ENCODE results near the gene PDE1A.

The PDE1A gene

GRCh38 chr2:182242609-182243008, 184.2 kb downstream of the PDE1A start:
- H3K36me3 ChIP-seq (ENCODE audit: control insufficient read depth, insufficient read depth, low read length) = no peaks in the 10 kb centered on the region
- no peak for TF ChIP-seq CTCF (IDR thresholded peaks at IDR 0.05)
- H3K4me1 ChIP-seq = no peaks in the 10 kb centered on the region
- no peak overlapping the region for H2AFZ ChIP-seq
- no peak overlapping the region for H3K9ac ChIP-seq
- no peak overlapping the region for H3K4me2 ChIP-seq (ENCODE audit: low read length)
- no peaks in the 10 kb centered on the region for H3K9me3 ChIP-seq (ENCODE audit: control insufficient read depth, low read length)
- H3K4me3 ChIP-seq (ENCODE audit: low read depth, low read length) = no peak overlapping the region
- H3K27me3 ChIP-seq (ENCODE audit: control insufficient read depth, insufficient read depth, low read length) = no peaks in the 10 kb centered on the region
- no peaks in the 10 kb centered on the region for H3K79me2 ChIP-seq
- no peak overlapping the region for H3K27ac ChIP-seq

- H3K9me3 ChIP-seq (ENCODE audit: control insufficient read depth, low read length) = no peaks in the 10 kb centered on the region
- H3K27ac ChIP-seq = no peak overlapping the region
- H3K36me3 ChIP-seq (ENCODE audit: control insufficient read depth, insufficient read depth, low read length) = no peaks in the 10 kb centered on the region
- no peak overlapping the region for H2AFZ ChIP-seq
- H3K79me2 ChIP-seq = no peaks in the 10 kb centered on the region
- H3K27me3 ChIP-seq (ENCODE audit: control insufficient read depth, insufficient read depth, low read length) = no peaks in the 10 kb centered on the region
- no peaks in the 10 kb centered on the region for H3K4me1 ChIP-seq
- no peak for TF ChIP-seq CTCF (IDR thresholded peaks at IDR 0.05)
- H3K4me2 ChIP-seq (ENCODE audit: low read length) = no peak overlapping the region
- H3K4me3 ChIP-seq (ENCODE audit: low read depth, low read length) = no peak overlapping the region
- H3K9ac ChIP-seq = no peak overlapping the region
Observed at GRCh38 chr2:182241936-182242335, 184.9 kb downstream of the PDE1A start.

GRCh38 chr2:182240862-182241371, 185.9 kb downstream of the PDE1A start:
- Histone ChIP-seq H3K79me2 (no peaks in the 10 kb centered on the region), H3K9me3 (ENCODE audit: control insufficient read depth, low read length) (no peaks in the 10 kb centered on the region), H3K4me3 (ENCODE audit: low read depth, low read length) (no peak overlapping the region), H3K36me3 (ENCODE audit: control insufficient read depth, insufficient read depth, low read length) (no peaks in the 10 kb centered on the region), H3K27ac (no peak overlapping the region), H3K4me1 (no peaks in the 10 kb centered on the region), H3K4me2 (ENCODE audit: low read length) (no peak overlapping the region), H3K9ac (no peak overlapping the region), H2AFZ (peak overlapping the region; percentile 43), H3K27me3 (ENCODE audit: control insufficient read depth, insufficient read depth, low read length) (no peaks in the 10 kb centered on the region)
- TF ChIP-seq CTCF (IDR thresholded peaks at IDR 0.05) = peak; percentile 25

- Histone ChIP-seq H3K4me3 (ENCODE audit: low read depth, low read length) (no peak overlapping the region), H3K9me3 (ENCODE audit: control insufficient read depth, low read length) (no peaks in the 10 kb centered on the region)
Observed at GRCh38 chr2:182230561-182230960, 196.3 kb downstream of the PDE1A start.

More at GRCh38 chr2:182230561-182230960, 196.3 kb downstream of the PDE1A start:
- Histone ChIP-seq H3K27ac (no peak overlapping the region), H3K4me2 (ENCODE audit: low read length) (no peak overlapping the region), H3K27me3 (ENCODE audit: control insufficient read depth, insufficient read depth, low read length) (no peaks in the 10 kb centered on the region), H2AFZ (no peak overlapping the region), H3K36me3 (ENCODE audit: control insufficient read depth, insufficient read depth, low read length) (no peaks in the 10 kb centered on the region), H3K9ac (no peak overlapping the region), H3K79me2 (no peaks in the 10 kb centered on the region), H3K4me1 (no peaks in the 10 kb centered on the region)
- TF ChIP-seq CTCF (IDR thresholded peaks at IDR 0.05) = no peak

Data from parathyroid adenoma (tissue), 2 donors.